Activated CD4-positive, alpha-beta T cell treated with anti-CD3 and anti-CD28 coated beads, Interleukin-2, amount 10 ng/mL, durations not matched to agents 7 days and 5 days (primary cell): Measurements from ENCODE around the gene TENM4. TPM values are rescaled to one million over a fixed set of nuclear protein-coding genes. Genes with fewer than 3 reads are reported as not detected.
A peak's percentile ranks its signal among the peaks of the same experiment; 100 is the strongest.

Source experiments
- CTCF ChIA-PET: fragments of 350-600 bp; sonication (Branson Sonifier 250); formaldehyde crosslinking; loops from one replicate; lab custom pipeline; 2021; ENCODE audit warnings: antibody characterized with exemption; lab: Charles Lee
- POLR2A ChIA-PET: fragments of 350-600 bp; sonication (Branson Sonifier 250); formaldehyde crosslinking; loops from one replicate; lab custom pipeline; 2021; ENCODE audit warnings: antibody characterized with exemption; lab: Charles Lee
- DNase-seq: peaks from one replicate; pipeline ENCODE4 v3.0.0-alpha.2; 2020
- H3K27ac Mint-ChIP-seq: one replicate; pipeline ENCODE4 v1.8.0; 2021; ENCODE audit warnings: mild to moderate bottlenecking, moderate library complexity, mixed read lengths
- H3K27me3 Mint-ChIP-seq: one replicate; pipeline ENCODE4 v1.8.0; 2021; ENCODE audit warnings: mixed read lengths
- H3K36me3 Mint-ChIP-seq: one replicate; pipeline ENCODE4 v1.8.0; 2021; ENCODE audit warnings: low read depth, mixed read lengths
- H3K4me1 Mint-ChIP-seq: one replicate; pipeline ENCODE4 v1.8.0; 2021; ENCODE audit warnings: mixed read lengths
- H3K4me3 Mint-ChIP-seq: one replicate; pipeline ENCODE4 v1.8.0; 2021; ENCODE audit warnings: mild to moderate bottlenecking, moderate library complexity, mixed read lengths
- H3K9me3 Mint-ChIP-seq: one replicate; pipeline ENCODE4 v1.8.0; 2021; ENCODE audit warnings: mixed read lengths
- total RNA-seq, 2 experiments: library from RNA; stranded (reverse); gene quantifications; one replicate each; pipeline ENCODE4 v1.2.3, GENCODE V29; 2021

TENM4 gene
- total RNA-seq, 2 experiments from 2014 or later, result not detected

- no peak overlapping the region for H3K4me3 Mint-ChIP-seq
- CTCF ChIA-PET, result no interaction called here
Measured at GRCh38 chr11:78808923-78809322, 631.9 kb downstream of the TENM4 start.

GRCh38 chr11:78807351-78807750 is 633.5 kb downstream of the TENM4 start:
- CTCF ChIA-PET, result no interaction called here
- H3K36me3 Mint-ChIP-seq, result no peaks in the 10 kb centered on the region
- no peak overlapping the region for H3K27ac Mint-ChIP-seq
- no peak overlapping the region for H3K4me3 Mint-ChIP-seq
- peaks cover 3% of the 10 kb centered on the region for H3K27me3 Mint-ChIP-seq
- POLR2A ChIA-PET, result no interaction called here
- H3K9me3 Mint-ChIP-seq, result no peaks in the 10 kb centered on the region
- no peak for DNase-seq
- H3K4me1 Mint-ChIP-seq, result no peaks in the 10 kb centered on the region

More at GRCh38 chr11:78808923-78809322, 631.9 kb downstream of the TENM4 start:
- peak overlapping the region; percentile 51 for H3K27ac Mint-ChIP-seq
- H3K36me3 Mint-ChIP-seq, result no peaks in the 10 kb centered on the region
- H3K4me1 Mint-ChIP-seq, result no peaks in the 10 kb centered on the region
- H3K27me3 Mint-ChIP-seq, result peaks cover 3% of the 10 kb centered on the region
- no peak for DNase-seq
- POLR2A ChIA-PET, result no interaction called here
- H3K9me3 Mint-ChIP-seq, result no peaks in the 10 kb centered on the region

GRCh38 chr11:78806214-78807004 is 634.4 kb downstream of the TENM4 start:
- Mint-ChIP-seq H3K27ac (no peak overlapping the region), H3K9me3 (no peaks in the 10 kb centered on the region), H3K4me3 (no peak overlapping the region), H3K4me1 (no peaks in the 10 kb centered on the region), H3K27me3 (peaks cover 3% of the 10 kb centered on the region), H3K36me3 (no peaks in the 10 kb centered on the region)
- no peak for DNase-seq
- CTCF ChIA-PET, result no interaction called here
- POLR2A ChIA-PET, result no interaction called here

- ChIA-PET CTCF (no interaction called here), POLR2A (no interaction called here)
- H3K36me3 Mint-ChIP-seq, result no peaks in the 10 kb centered on the region
- no peak overlapping the region for H3K27ac Mint-ChIP-seq
- H3K9me3 Mint-ChIP-seq, result no peaks in the 10 kb centered on the region
- no peak overlapping the region for H3K4me3 Mint-ChIP-seq
- DNase-seq, result no peak
- H3K27me3 Mint-ChIP-seq, result peaks cover 3% of the 10 kb centered on the region
- H3K4me1 Mint-ChIP-seq, result no peaks in the 10 kb centered on the region
Measured at GRCh38 chr11:78804991-78805390, 635.8 kb downstream of the TENM4 start.

GRCh38 chr11:78803995-78804394 is 636.8 kb downstream of the TENM4 start:
- H3K27ac Mint-ChIP-seq, result no peak overlapping the region
- H3K4me3 Mint-ChIP-seq, result no peak overlapping the region
- H3K36me3 Mint-ChIP-seq, result no peaks in the 10 kb centered on the region
- peaks cover 3% of the 10 kb centered on the region for H3K27me3 Mint-ChIP-seq
- DNase-seq, result no peak
- no peaks in the 10 kb centered on the region for H3K9me3 Mint-ChIP-seq
- ChIA-PET CTCF (interaction anchor here (0.6 kb wide), 1 partner anchor 22 kb away, joined by 3 read pairs; no protein-coding TSS in a partner anchor), POLR2A (no interaction called here)
- no peaks in the 10 kb centered on the region for H3K4me1 Mint-ChIP-seq

GRCh38 chr11:78802058-78802761 is 638.6 kb downstream of the TENM4 start:
- no peak overlapping the region for H3K27ac Mint-ChIP-seq
- no peaks in the 10 kb centered on the region for H3K36me3 Mint-ChIP-seq
- CTCF ChIA-PET, result interaction anchor here (0.6 kb wide), 1 partner anchor 35 kb away, joined by 3 read pairs; no protein-coding TSS in a partner anchor

GRCh38 chr11:78801161-78801884 is 639.5 kb downstream of the TENM4 start:
- H3K9me3 Mint-ChIP-seq, result no peaks in the 10 kb centered on the region
- no peaks in the 10 kb centered on the region for H3K27me3 Mint-ChIP-seq
- ChIA-PET POLR2A (no interaction called here), CTCF (interaction anchor here (1.1 kb wide), 1 partner anchor 9 kb away, joined by 3 read pairs; no protein-coding TSS in a partner anchor)
- H3K36me3 Mint-ChIP-seq, result no peaks in the 10 kb centered on the region
- no peak for DNase-seq
- H3K4me3 Mint-ChIP-seq, result no peak overlapping the region
- H3K4me1 Mint-ChIP-seq, result no peaks in the 10 kb centered on the region
- H3K27ac Mint-ChIP-seq, result no peak overlapping the region

More at GRCh38 chr11:78802058-78802761, 638.6 kb downstream of the TENM4 start:
- Mint-ChIP-seq H3K9me3 (no peaks in the 10 kb centered on the region), H3K4me1 (no peaks in the 10 kb centered on the region), H3K27me3 (peaks cover 2% of the 10 kb centered on the region), H3K4me3 (no peak overlapping the region)
- POLR2A ChIA-PET, result interaction anchor here (0.6 kb wide), 1 partner anchor 16 kb away, joined by 4 read pairs; no protein-coding TSS in a partner anchor
- no peak for DNase-seq

- H3K4me3 Mint-ChIP-seq, result no peak overlapping the region
- H3K4me1 Mint-ChIP-seq, result no peaks in the 10 kb centered on the region
- CTCF ChIA-PET, result interaction anchor here (0.8 to 1.1 kb wide), 2 partner anchors 10 to 395 kb away, joined by 3 read pairs; no protein-coding TSS in a partner anchor
- H3K9me3 Mint-ChIP-seq, result no peaks in the 10 kb centered on the region
- no peak for DNase-seq
- H3K27ac Mint-ChIP-seq, result no peak overlapping the region
- H3K36me3 Mint-ChIP-seq, result no peaks in the 10 kb centered on the region
- POLR2A ChIA-PET, result no interaction called here
- no peaks in the 10 kb centered on the region for H3K27me3 Mint-ChIP-seq
Measured at GRCh38 chr11:78800756-78801155, 640.1 kb downstream of the TENM4 start.

- H3K9me3 Mint-ChIP-seq, result no peaks in the 10 kb centered on the region
- CTCF ChIA-PET, result interaction anchor here (0.8 kb wide), 1 partner anchor 395 kb away, joined by 3 read pairs; no protein-coding TSS in a partner anchor
Measured at GRCh38 chr11:78800096-78800690, 640.6 kb downstream of the TENM4 start.

GRCh38 chr11:78798663-78799062 is 642.2 kb downstream of the TENM4 start:
- peak; percentile 38 for DNase-seq
- CTCF ChIA-PET, result interaction anchor here (0.5 to 1.1 kb wide), 4 partner anchors 9 to 1234 kb away, joined by 3 to 4 read pairs (median 4); no protein-coding TSS in a partner anchor
- POLR2A ChIA-PET, result no interaction called here
- H3K9me3 Mint-ChIP-seq, result no peaks in the 10 kb centered on the region
- no peak overlapping the region for H3K27ac Mint-ChIP-seq
- no peak overlapping the region for H3K4me3 Mint-ChIP-seq
- no peaks in the 10 kb centered on the region for H3K4me1 Mint-ChIP-seq
- H3K36me3 Mint-ChIP-seq, result no peaks in the 10 kb centered on the region
- no peaks in the 10 kb centered on the region for H3K27me3 Mint-ChIP-seq

More at GRCh38 chr11:78800096-78800690, 640.6 kb downstream of the TENM4 start:
- Mint-ChIP-seq H3K4me3 (no peak overlapping the region), H3K4me1 (no peaks in the 10 kb centered on the region), H3K27me3 (no peaks in the 10 kb centered on the region), H3K36me3 (no peaks in the 10 kb centered on the region), H3K27ac (no peak overlapping the region)
- no peak for DNase-seq
- POLR2A ChIA-PET, result interaction anchor here (0.6 kb wide), 1 partner anchor 249 kb away, joined by 3 read pairs; no protein-coding TSS in a partner anchor

GRCh38 chr11:78797559-78797958 is 643.3 kb downstream of the TENM4 start:
- ChIA-PET CTCF (interaction anchor here (1.1 to 1.5 kb wide), 2 partner anchors 13 to 153 kb away, joined by 3 read pairs; no protein-coding TSS in a partner anchor), POLR2A (no interaction called here)
- Mint-ChIP-seq H3K9me3 (no peaks in the 10 kb centered on the region), H3K4me1 (no peaks in the 10 kb centered on the region), H3K27me3 (no peaks in the 10 kb centered on the region), H3K36me3 (no peaks in the 10 kb centered on the region), H3K27ac (no peak overlapping the region), H3K4me3 (no peak overlapping the region)
- no peak for DNase-seq

GRCh38 chr11:78796956-78797355 is 643.9 kb downstream of the TENM4 start:
- no peaks in the 10 kb centered on the region for H3K4me1 Mint-ChIP-seq
- peaks cover 3% of the 10 kb centered on the region for H3K27me3 Mint-ChIP-seq

More at GRCh38 chr11:78796956-78797355, 643.9 kb downstream of the TENM4 start:
- DNase-seq, result no peak
- Mint-ChIP-seq H3K4me3 (no peak overlapping the region), H3K36me3 (no peaks in the 10 kb centered on the region), H3K9me3 (no peaks in the 10 kb centered on the region), H3K27ac (no peak overlapping the region)
- CTCF ChIA-PET, result interaction anchor here (1.5 kb wide), 1 partner anchor 152 kb away, joined by 3 read pairs; no protein-coding TSS in a partner anchor
- POLR2A ChIA-PET, result no interaction called here
